ENCODE data around the gene ISX.
"Not testable (repeated sequence)": the region's sequence is repeated elsewhere in the genome, so short reads cannot be mapped to it uniquely, and the experiment has no call there.

The ISX gene

GRCh38 chr22:35024364-35024692 lies 41.6 kb upstream of the ISX start:
- no peak for DNase-seq (ENCODE audit: low read depth)
- TF ChIP-seq CTCF (IDR thresholded peaks at IDR 0.05; ENCODE audit: low read depth, low read length, missing control alignments), result no peak
- H3K4me3 ChIP-seq (ENCODE audit: low read depth, low read length), result no peak overlapping the region

- H3K4me3 ChIP-seq (ENCODE audit: low read depth, low read length); DNase-seq (ENCODE audit: low read depth): not testable (repeated sequence)
Measured at GRCh38 chr22:35030112-35030511, 35.8 kb upstream of the ISX start.

GRCh38 chr22:35032571-35032970 lies 33.4 kb upstream of the ISX start:
- DNase-seq (ENCODE audit: low read depth), result no peak
- H3K4me3 ChIP-seq (ENCODE audit: low read depth, low read length), result no peak overlapping the region
- TF ChIP-seq CTCF (IDR thresholded peaks at IDR 0.05; ENCODE audit: low read depth, low read length, missing control alignments), result no peak

DNA sequence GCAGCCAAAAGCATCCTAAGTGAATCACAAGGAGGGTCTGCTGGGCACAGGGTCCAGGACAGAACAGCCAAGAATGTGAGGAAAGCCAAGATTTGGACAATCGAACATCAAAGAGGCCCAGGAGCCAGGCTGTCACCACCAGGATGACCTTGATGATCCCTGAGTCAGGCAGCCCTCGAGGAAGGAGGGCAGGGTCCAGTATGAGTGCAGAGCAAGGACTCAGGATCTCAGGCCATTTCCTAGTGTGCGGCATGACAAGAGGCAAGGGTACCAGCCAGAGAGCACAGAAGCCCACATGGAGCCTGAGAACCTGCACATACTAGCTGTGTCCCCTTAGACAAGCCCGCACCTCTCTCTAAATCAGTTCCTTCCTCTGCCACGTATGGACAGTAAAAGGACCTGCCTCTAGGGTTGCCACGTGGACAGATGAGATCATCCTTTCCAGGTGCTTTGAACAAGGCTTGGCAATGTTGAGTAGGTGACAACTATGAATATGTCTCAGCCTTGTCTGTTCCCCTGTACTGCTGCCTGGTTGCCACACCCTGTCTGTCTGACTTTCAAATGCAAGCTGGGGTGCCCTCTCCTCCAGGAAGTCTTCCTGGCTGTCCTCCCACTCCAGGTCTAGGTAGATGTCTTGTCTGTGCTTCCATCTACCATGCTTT lies 32.2 kb upstream of the ISX start:
- TF ChIP-seq CTCF (IDR thresholded peaks at IDR 0.05; ENCODE audit: low read depth, low read length, missing control alignments), result no peak
- no peak overlapping the region for H3K4me3 ChIP-seq (ENCODE audit: low read depth, low read length)
- DNase-seq (ENCODE audit: low read depth), result no peak

GRCh38 chr22:35034963-35035362 lies 31.0 kb upstream of the ISX start:
- DNase-seq (ENCODE audit: low read depth), result no peak
- no peak for TF ChIP-seq CTCF (IDR thresholded peaks at IDR 0.05; ENCODE audit: low read depth, low read length, missing control alignments)
- H3K4me3 ChIP-seq (ENCODE audit: low read depth, low read length), result no peak overlapping the region

DNA sequence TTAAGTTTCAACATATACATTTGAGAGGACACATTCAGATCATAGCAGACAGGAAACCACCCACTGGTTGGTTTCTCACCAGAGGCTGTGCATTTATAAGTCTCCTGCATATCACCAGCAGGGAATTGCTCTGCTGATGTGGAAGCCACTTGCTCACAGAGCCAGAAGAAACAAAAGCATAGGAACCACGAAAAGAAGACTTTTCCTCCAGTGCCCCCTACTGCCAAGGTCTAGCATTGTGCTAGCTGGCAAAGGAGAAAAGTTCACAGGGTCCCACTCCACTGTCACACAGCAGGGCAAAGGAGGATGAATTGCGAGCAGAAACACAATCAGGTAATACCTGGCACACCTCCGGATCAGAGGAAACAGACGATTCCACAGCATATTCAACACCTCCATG lies 28.9 kb upstream of the ISX start:
- H3K4me3 ChIP-seq (ENCODE audit: low read depth, low read length), result no peak overlapping the region
- peak; percentile 57 for TF ChIP-seq CTCF (IDR thresholded peaks at IDR 0.05; ENCODE audit: low read depth, low read length, missing control alignments)
- no peak for DNase-seq (ENCODE audit: low read depth)

GRCh38 chr22:35039625-35040024 lies 26.3 kb upstream of the ISX start:
- H3K4me3 ChIP-seq (ENCODE audit: low read depth, low read length), result no peak overlapping the region
- no peak for TF ChIP-seq CTCF (IDR thresholded peaks at IDR 0.05; ENCODE audit: low read depth, low read length, missing control alignments)
- no peak for DNase-seq (ENCODE audit: low read depth)

Data from GM12864 (cell line).